ENCODE results near the gene ALDH1A3.

DNA sequence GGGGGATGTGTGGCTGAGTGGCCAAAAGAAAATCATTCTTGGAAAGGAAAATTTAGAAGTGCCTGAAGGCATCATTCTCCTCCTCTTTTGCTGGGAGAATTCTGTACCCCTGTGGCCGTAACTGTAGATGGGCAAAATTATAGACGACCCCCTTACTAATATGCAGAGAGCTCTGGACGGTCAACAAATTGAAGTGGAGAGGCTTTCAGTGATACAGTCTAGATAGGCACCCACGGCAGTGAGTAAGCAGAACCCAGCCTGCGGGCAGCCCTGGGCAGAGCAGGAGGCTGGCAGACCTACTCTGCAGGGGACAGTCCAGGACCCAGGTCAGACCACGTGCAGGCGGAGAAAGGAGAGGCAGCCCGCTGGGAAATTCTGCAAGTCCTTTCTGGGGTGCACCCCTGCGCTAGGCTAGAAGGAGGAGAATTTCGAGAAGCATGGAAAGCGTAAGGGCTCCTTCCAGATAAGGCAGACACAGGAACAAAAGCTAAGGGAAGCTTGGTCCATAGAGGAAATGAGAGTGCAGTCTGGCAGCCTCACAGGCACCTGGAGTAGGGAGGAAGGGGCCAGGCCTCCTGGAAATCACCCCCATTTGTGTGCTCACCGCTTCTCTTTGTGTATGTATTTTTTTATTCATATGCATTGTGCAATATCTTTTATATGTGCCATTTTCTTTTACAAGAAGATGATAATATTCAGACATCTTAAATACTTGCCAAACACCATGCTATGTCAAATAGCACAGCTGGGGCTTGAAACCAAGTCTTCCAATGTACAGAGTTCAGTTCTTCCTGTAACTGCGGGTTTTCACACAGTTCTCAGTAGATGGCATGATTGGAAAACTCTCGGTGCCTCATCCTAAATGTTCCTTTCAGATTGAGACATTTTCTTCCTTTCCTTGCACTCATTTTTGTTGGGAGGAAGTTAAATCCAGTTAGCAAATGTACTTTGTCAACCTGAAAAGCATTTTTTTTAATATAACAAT lies 79.7 kb downstream of the ALDH1A3 start:
- TF ChIP-seq POLR2A (IDR thresholded peaks at IDR 0.05), result no peak
- TF ChIP-seq, protein P1, sequence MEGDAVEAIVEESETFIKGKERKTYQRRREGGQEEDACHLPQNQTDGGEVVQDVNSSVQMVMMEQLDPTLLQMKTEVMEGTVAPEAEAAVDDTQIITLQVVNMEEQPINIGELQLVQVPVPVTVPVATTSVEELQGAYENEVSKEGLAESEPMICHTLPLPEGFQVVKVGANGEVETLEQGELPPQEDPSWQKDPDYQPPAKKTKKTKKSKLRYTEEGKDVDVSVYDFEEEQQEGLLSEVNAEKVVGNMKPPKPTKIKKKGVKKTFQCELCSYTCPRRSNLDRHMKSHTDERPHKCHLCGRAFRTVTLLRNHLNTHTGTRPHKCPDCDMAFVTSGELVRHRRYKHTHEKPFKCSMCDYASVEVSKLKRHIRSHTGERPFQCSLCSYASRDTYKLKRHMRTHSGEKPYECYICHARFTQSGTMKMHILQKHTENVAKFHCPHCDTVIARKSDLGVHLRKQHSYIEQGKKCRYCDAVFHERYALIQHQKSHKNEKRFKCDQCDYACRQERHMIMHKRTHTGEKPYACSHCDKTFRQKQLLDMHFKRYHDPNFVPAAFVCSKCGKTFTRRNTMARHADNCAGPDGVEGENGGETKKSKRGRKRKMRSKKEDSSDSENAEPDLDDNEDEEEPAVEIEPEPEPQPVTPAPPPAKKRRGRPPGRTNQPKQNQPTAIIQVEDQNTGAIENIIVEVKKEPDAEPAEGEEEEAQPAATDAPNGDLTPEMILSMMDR (IDR thresholded peaks at IDR 0.05), result no peak
- TF ChIP-seq POLR2AphosphoS5 (IDR thresholded peaks at IDR 0.05), result no peak
- no peak for TF ChIP-seq EP300 (IDR thresholded peaks at IDR 0.05; ENCODE audit: low read depth)
